ENCODE measurements around the gene TRAPPC13.
"Not testable (repeated sequence)": the region's sequence is repeated elsewhere in the genome, so short reads cannot be mapped to it uniquely, and the experiment has no call there.

Gene TRAPPC13

GRCh38 chr5:65668696-65669095 is 43.9 kb downstream of the TRAPPC13 start:
- Histone ChIP-seq H3K27me3 (no peaks in the 10 kb centered on the region), H3K4me3 (ENCODE audit: low read depth, low read length) (no peak overlapping the region), H3K4me1 (no peaks in the 10 kb centered on the region), H3K9me3 (no peaks in the 10 kb centered on the region), H3K36me3 (peaks cover 16% of the 10 kb centered on the region)
- DNase-seq, result no peak
- TF ChIP-seq CTCF (IDR thresholded peaks at IDR 0.05; ENCODE audit: low read depth, low read length), result no peak

- Histone ChIP-seq H3K27me3 (no peaks in the 10 kb centered on the region), H3K9me3 (no peaks in the 10 kb centered on the region), H3K4me1 (no peaks in the 10 kb centered on the region), H3K36me3 (peaks cover 31% of the 10 kb centered on the region), H3K4me3 (ENCODE audit: low read depth, low read length) (no peak overlapping the region)
- TF ChIP-seq CTCF (IDR thresholded peaks at IDR 0.05; ENCODE audit: low read depth, low read length), result no peak
- DNase-seq, result no peak
These were observed 48.0 kb downstream of the TRAPPC13 start for GRCh38 chr5:65672796-65673195.

GRCh38 chr5:65674749-65675148 is 49.9 kb downstream of the TRAPPC13 start:
- Histone ChIP-seq H3K27me3 (no peaks in the 10 kb centered on the region), H3K4me3 (ENCODE audit: low read depth, low read length) (no peak overlapping the region), H3K4me1 (no peaks in the 10 kb centered on the region), H3K36me3 (peaks cover 34% of the 10 kb centered on the region), H3K9me3 (no peaks in the 10 kb centered on the region)
- no peak for DNase-seq
- no peak for TF ChIP-seq CTCF (IDR thresholded peaks at IDR 0.05; ENCODE audit: low read depth, low read length)

- H3K4me3 ChIP-seq (ENCODE audit: low read depth, low read length); DNase-seq; H3K9me3 ChIP-seq; H3K4me1 ChIP-seq; H3K27me3 ChIP-seq: not testable (repeated sequence)
- peaks cover 41% of the 10 kb centered on the region for H3K36me3 ChIP-seq
These were observed 51.2 kb downstream of the TRAPPC13 start for GRCh38 chr5:65676056-65676455.

GRCh38 chr5:65682148-65682547 is 57.3 kb downstream of the TRAPPC13 start:
- Histone ChIP-seq H3K4me1 (no peaks in the 10 kb centered on the region), H3K9me3 (no peaks in the 10 kb centered on the region), H3K27me3 (no peaks in the 10 kb centered on the region), H3K4me3 (ENCODE audit: low read depth, low read length) (no peak overlapping the region), H3K36me3 (peaks cover 23% of the 10 kb centered on the region)
- TF ChIP-seq CTCF (IDR thresholded peaks at IDR 0.05; ENCODE audit: low read depth, low read length), result no peak
- no peak for DNase-seq

- no peaks in the 10 kb centered on the region for H3K9me3 ChIP-seq
- no peaks in the 10 kb centered on the region for H3K27me3 ChIP-seq
- H3K4me1 ChIP-seq, result peaks cover 14% of the 10 kb centered on the region
- DNase-seq, result no peak
- H3K4me3 ChIP-seq (ENCODE audit: low read depth, low read length), result no peak overlapping the region
- H3K36me3 ChIP-seq, result peaks cover 4% of the 10 kb centered on the region
- TF ChIP-seq CTCF (IDR thresholded peaks at IDR 0.05; ENCODE audit: low read depth, low read length), result no peak
These were observed 68.3 kb downstream of the TRAPPC13 start for GRCh38 chr5:65693121-65693520.

GRCh38 chr5:65695162-65695755 is 70.4 kb downstream of the TRAPPC13 start:
- no peak overlapping the region for H3K4me3 ChIP-seq (ENCODE audit: low read depth, low read length)
- peak; percentile 35 for DNase-seq
- no peak for TF ChIP-seq CTCF (IDR thresholded peaks at IDR 0.05; ENCODE audit: low read depth, low read length)

More at GRCh38 chr5:65695162-65695755, 70.4 kb downstream of the TRAPPC13 start:
- no peaks in the 10 kb centered on the region for H3K27me3 ChIP-seq
- H3K4me1 ChIP-seq, result peaks cover 14% of the 10 kb centered on the region
- peaks cover 7% of the 10 kb centered on the region for H3K36me3 ChIP-seq
- no peaks in the 10 kb centered on the region for H3K9me3 ChIP-seq

All from BE2C (cell line).